Muscle layer of duodenum (tissue), 2 donors: ENCODE results near the gene FNTB.
A peak's percentile ranks its signal among the peaks of the same experiment; 100 is the strongest.
"Not testable (repeated sequence)": the region's sequence is repeated elsewhere in the genome, so short reads cannot be mapped to it uniquely, and the experiment has no call there.

Source experiments
- H3K27ac ChIP-seq: one replicate; pipeline ENCODE4 v1.7.0; 2013; ENCODE audit warnings: mild to moderate bottlenecking, low read length
- H3K27me3 ChIP-seq: one replicate; pipeline ENCODE4 v1.7.0; 2013; ENCODE audit warnings: low read depth, mild to moderate bottlenecking, control low read depth, low read length
- H3K36me3 ChIP-seq, 2 donors: one replicate each; pipeline ENCODE4 v1.7.0; 2013; ENCODE audit warnings: low read length in 2 of 2, control low read depth in 1 of 2, mild to moderate bottlenecking in 1 of 2; ENCODE audit not compliant: insufficient read depth in 2 of 2, control insufficient read depth in 1 of 2
- H3K4me1 ChIP-seq, 2 donors: one replicate each; pipeline ENCODE4 v1.7.0; 2013; ENCODE audit warnings: low read length in 2 of 2, mild to moderate bottlenecking in 2 of 2, control low read depth in 1 of 2, moderate library complexity in 1 of 2; ENCODE audit not compliant: insufficient read depth in 2 of 2, control insufficient read depth in 1 of 2
- H3K4me3 ChIP-seq, 2 donors: one replicate each; pipeline ENCODE4 v1.7.0; 2013; ENCODE audit warnings: low read length in 2 of 2, low read depth in 1 of 2, mild to moderate bottlenecking in 1 of 2
- H3K9me3 ChIP-seq, 2 donors: one replicate each; pipeline ENCODE4 v1.7.0; 2013; ENCODE audit warnings: low read length in 2 of 2, control low read depth in 1 of 2, mild to moderate bottlenecking in 1 of 2; ENCODE audit not compliant: control insufficient read depth in 1 of 2
- donor health status: healthy.

Gene FNTB

DNA sequence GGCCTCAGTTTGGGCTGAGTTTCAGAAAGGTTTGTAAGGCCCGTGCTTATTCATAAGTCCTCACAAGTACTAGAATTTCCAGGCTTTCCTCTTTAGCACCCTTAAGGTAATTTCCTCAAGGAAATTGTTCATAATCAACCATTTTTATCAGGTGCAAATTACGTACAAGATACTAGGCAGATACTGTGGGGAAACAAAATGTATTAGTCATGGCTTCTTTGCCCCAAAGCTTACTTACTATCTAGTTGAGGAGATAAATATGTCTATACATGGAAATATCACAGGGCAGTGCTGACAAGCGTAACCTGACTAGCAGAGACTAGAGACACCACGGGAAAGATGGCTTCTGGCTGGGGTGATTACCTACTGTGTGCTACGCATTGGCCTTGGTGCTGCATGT, 93.1 kb downstream of the FNTB start:
- Histone ChIP-seq H3K4me3 (no peak overlapping the region), H3K27me3 (no peaks in the 10 kb centered on the region), H3K36me3 (peaks cover 32 to 38% of the 10 kb centered on the region in 2 donors), H3K4me1 (peaks cover 16 to 52% of the 10 kb centered on the region in 2 donors), H3K9me3 (no peaks in the 10 kb centered on the region), H3K27ac (no peak overlapping the region)

DNA sequence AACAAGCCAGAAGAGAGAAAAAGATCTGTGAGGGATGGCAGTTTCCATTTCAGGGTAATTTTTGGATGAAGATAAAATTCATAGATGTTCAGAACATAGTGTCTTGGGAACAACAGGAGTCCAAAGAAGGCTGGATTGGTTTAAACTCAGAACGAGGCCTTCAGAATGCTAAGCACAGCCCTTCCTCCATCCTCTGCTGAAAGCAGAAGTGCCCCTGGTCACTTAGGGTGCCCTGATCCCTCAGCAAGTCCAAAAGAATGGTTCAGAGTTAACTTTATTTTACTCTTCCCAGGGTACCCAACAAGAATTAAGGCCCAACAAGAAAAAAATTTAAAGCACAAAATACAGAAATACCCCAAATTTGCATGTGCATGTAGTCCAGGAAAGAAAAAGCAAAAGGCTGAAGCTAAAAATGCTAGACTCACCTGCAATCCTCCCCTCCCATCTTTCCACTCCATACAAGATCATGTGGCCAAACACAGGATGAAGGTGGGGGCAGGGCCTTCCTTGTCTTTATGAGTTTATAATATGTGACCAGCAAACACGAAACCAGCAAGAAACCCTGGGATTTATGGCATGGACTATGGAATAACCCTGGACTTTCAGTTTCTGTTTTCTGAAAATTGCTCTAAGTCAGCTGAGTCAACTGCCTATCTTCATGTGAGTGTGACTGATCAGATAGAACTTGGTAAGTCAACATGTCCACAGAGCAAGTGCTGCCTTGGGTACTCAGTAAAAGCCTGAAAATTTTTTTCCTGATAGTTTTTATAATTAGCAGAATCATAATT, 94.5 kb downstream of the FNTB start:
- Histone ChIP-seq H3K27me3 (no peaks in the 10 kb centered on the region), H3K9me3 (no peaks in the 10 kb centered on the region), H3K4me3 (no peak overlapping the region), H3K36me3 (peaks cover 31 to 34% of the 10 kb centered on the region in 2 donors), H3K4me1 (peaks cover 16 to 51% of the 10 kb centered on the region in 2 donors), H3K27ac (peak overlapping the region; percentile 53)

GRCh38 chr14:65082930-65083329, 96.2 kb downstream of the FNTB start:
- Histone ChIP-seq H3K27ac (no peak overlapping the region), H3K4me3 (no peak overlapping the region), H3K27me3 (no peaks in the 10 kb centered on the region), H3K9me3 (no peaks in the 10 kb centered on the region), H3K36me3 (peaks cover 19 to 34% of the 10 kb centered on the region in 2 donors), H3K4me1 (peaks cover 16 to 51% of the 10 kb centered on the region in 2 donors)

GRCh38 chr14:65084554-65085505, 98.1 kb downstream of the FNTB start:
- Histone ChIP-seq H3K27ac (no peak overlapping the region), H3K9me3 (no peaks in the 10 kb centered on the region), H3K27me3 (no peaks in the 10 kb centered on the region), H3K4me1 (peaks cover 16 to 35% of the 10 kb centered on the region in 2 donors), H3K4me3 (no peak overlapping the region), H3K36me3 (peaks cover 31 to 48% of the 10 kb centered on the region in 2 donors)

GRCh38 chr14:65086686-65087085, 100.0 kb downstream of the FNTB start:
- peaks cover 3 to 17% of the 10 kb centered on the region in 2 donors for H3K4me1 ChIP-seq
- not testable (repeated sequence) for H3K27me3 ChIP-seq, H3K27ac ChIP-seq, H3K4me3 ChIP-seq, H3K9me3 ChIP-seq
- H3K36me3 ChIP-seq, result peaks cover 40 to 58% of the 10 kb centered on the region in 2 donors

DNA sequence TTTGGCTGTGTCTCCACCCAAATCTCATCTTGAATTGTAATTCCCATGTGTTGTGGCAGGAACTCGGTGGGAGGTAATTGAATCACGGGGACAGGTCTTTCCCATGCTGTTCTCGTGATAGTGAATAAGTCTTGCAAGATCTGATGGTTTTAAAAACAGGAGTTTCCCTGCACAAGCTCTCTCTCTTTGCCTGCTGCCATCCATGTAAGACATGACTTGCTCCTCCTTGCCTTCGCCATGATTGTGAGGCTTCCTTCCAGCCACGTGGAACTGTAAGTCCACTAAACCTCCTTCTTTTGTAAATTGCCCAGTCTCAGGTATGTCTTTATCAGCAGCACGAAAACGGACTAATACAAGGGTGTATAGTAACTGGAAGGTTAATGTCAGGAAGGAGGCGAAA, 101.1 kb downstream of the FNTB start:
- Histone ChIP-seq H3K4me1 (peaks cover 0 to 13% of the 10 kb centered on the region in 2 donors), H3K36me3 (peaks cover 44 to 63% of the 10 kb centered on the region in 2 donors)
- not testable (repeated sequence) for H3K9me3 ChIP-seq, H3K4me3 ChIP-seq, H3K27me3 ChIP-seq, H3K27ac ChIP-seq

DNA sequence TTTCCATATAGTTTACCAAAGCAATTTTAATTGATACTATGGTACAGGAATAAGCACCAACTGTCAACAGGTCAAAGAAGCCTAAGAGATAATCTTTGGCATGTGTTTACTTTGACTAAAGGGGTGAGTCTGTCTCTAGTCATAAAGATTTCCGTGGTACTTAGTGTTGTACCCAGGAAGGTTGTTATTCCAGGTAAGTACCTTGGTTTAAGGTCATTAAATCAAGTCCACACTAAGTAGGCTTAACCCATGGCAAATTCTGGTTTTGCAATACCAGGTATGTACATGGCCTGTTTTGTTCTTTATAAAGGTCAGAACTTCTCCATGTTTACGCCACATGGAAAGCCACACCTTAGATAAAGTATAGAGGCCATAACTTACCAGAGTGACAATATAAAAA, 105.7 kb downstream of the FNTB start:
- peaks cover 17 to 34% of the 10 kb centered on the region in 2 donors for H3K4me1 ChIP-seq
- no peaks in the 10 kb centered on the region for H3K9me3 ChIP-seq
- no peak overlapping the region for H3K27ac ChIP-seq
- no peak overlapping the region for H3K4me3 ChIP-seq
- H3K36me3 ChIP-seq, result peaks cover 49 to 60% of the 10 kb centered on the region in 2 donors
- no peaks in the 10 kb centered on the region for H3K27me3 ChIP-seq

GRCh38 chr14:65095633-65096205, 109.0 kb downstream of the FNTB start:
- Histone ChIP-seq H3K9me3 (no peaks in the 10 kb centered on the region), H3K36me3 (peaks cover 23 to 45% of the 10 kb centered on the region in 2 donors), H3K27ac (no peak overlapping the region), H3K4me1 (peaks cover 21 to 62% of the 10 kb centered on the region in 2 donors), H3K27me3 (no peaks in the 10 kb centered on the region), H3K4me3 (no peak overlapping the region)

DNA sequence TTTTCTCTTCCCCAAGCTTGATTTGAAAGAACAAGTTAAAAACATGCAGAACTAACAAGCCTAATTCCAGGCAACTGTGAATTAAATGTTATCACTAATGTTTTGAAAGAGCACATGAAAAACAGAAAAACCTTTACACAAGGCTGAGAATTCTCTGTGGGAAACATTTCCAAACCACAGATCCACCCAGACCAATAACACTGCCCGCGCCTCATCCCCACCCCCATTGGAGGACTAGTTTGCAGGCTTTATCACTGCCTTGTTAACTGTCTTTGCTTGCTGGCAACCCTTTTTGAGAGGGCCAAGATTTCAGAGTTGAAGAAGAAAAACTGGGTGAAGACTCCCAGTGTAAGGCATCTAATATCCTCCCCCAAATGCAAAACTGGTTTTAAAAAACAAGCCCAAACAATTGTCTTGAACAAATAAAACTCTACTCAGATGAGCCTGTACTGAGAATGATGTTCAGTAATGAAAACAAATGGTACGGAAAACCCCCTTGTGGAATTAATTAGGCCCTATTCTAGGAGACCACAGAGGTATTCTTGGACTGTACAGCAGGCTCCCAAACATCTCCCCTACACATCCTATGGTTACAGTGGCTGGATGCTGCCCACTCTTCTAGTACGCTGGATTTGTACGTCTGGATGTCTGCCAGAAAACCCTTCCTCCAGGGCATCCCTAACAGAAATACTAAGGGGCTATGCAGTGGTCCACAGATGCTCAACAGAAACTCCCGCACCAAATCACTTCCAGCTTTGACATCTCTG, 109.8 kb downstream of the FNTB start:
- Histone ChIP-seq H3K27ac (no peak overlapping the region), H3K4me3 (no peak overlapping the region), H3K4me1 (peaks cover 26 to 66% of the 10 kb centered on the region in 2 donors)

GRCh38 chr14:65098586-65098985, 111.9 kb downstream of the FNTB start:
- H3K9me3 ChIP-seq, result no peaks in the 10 kb centered on the region
- H3K36me3 ChIP-seq, result peaks cover 2 to 18% of the 10 kb centered on the region in 2 donors
- H3K27ac ChIP-seq, result peak overlapping the region; percentile 24
- H3K4me1 ChIP-seq, result peaks cover 26 to 66% of the 10 kb centered on the region in 2 donors
- peak overlapping the region; percentile 28 to 39 for H3K4me3 ChIP-seq
- H3K27me3 ChIP-seq, result no peaks in the 10 kb centered on the region

More for the DNA sequence above, 109.8 kb downstream of the FNTB start:
- H3K9me3 ChIP-seq, result no peaks in the 10 kb centered on the region
- H3K27me3 ChIP-seq, result no peaks in the 10 kb centered on the region
- peaks cover 20 to 37% of the 10 kb centered on the region in 2 donors for H3K36me3 ChIP-seq
